Panc1 (cell line): Measurements from ENCODE around the gene C6. TPM values are rescaled to one million over a fixed set of nuclear protein-coding genes. Genes with fewer than 3 reads are reported as not detected.

Source experiments
- ATAC-seq: fragments of 200-7000 bp; cut with Tn5 transposase; 2 replicates; pipeline ENCODE4 v1.9.1; 2020; ENCODE audit warnings: mild to moderate bottlenecking, moderate library complexity
- BruUV-seq: library from RNA; stranded (reverse); fragments of 400-500 nt; replicated peaks from 2 replicates; lab custom pipeline; 2021; lab: Mats Ljungman, UMichigan
- CTCF ChIA-PET: fragments of 300-600 bp; sonication (Branson Sonifier 250); formaldehyde crosslinking; loops from one replicate; lab custom pipeline; 2022; ENCODE audit warnings: antibody characterized with exemption; lab: Charles Lee
- POLR2A ChIA-PET: fragments of 300-600 bp; sonication (Branson Sonifier 250); formaldehyde crosslinking; loops from one replicate; lab custom pipeline; 2022; ENCODE audit warnings: antibody characterized with exemption; lab: Charles Lee
- DNase-seq: peaks from one replicate; pipeline ENCODE4 v3.0.0-alpha.2; 2010; ENCODE audit warnings: low read depth, low spot score
- H3K27ac ChIP-seq: 2 replicates; pipeline ENCODE4 v1.5.1; 2011; ENCODE audit warnings: mild to moderate bottlenecking, low read length, inconsistent platforms
- H3K27me3 ChIP-seq: fragments of 200-500 bp; sonication (Bioruptor generic); 2 replicates; pipeline ENCODE4 v1.6.0; 2014; ENCODE audit warnings: low read length, inconsistent platforms; ENCODE audit not compliant: control insufficient read depth, insufficient read depth
- H3K36me3 ChIP-seq: fragments of 200-500 bp; sonication (Bioruptor generic); 2 replicates; pipeline ENCODE4 v1.5.1; 2014; ENCODE audit warnings: inconsistent platforms, mild to moderate bottlenecking, low read length, moderate library complexity; ENCODE audit not compliant: control insufficient read depth, insufficient read depth
- H3K4me1 ChIP-seq: 2 replicates; pipeline ENCODE4 v1.5.1; 2011; ENCODE audit warnings: inconsistent platforms, mild to moderate bottlenecking, low read length, moderate library complexity; ENCODE audit not compliant: control insufficient read depth, insufficient read depth
- H3K4me3 ChIP-seq, 2 experiments: 2 replicates each; pipeline ENCODE4 v1.5.1; 2011 to 2012; ENCODE audit warnings: low read depth in 2 of 2, low read length in 2 of 2, mild to moderate bottlenecking in 2 of 2, inconsistent platforms in 1 of 2, moderate library complexity in 1 of 2
- H3K9me3 ChIP-seq: fragments of 200-500 bp; sonication (Bioruptor generic); 2 replicates; pipeline ENCODE4 v1.5.1; 2014; ENCODE audit warnings: low read depth, mild to moderate bottlenecking, inconsistent platforms, low read length, moderate library complexity; ENCODE audit not compliant: control insufficient read depth, insufficient read depth
- CTCF ChIP-seq: fragments of 450-650 bp; IDR thresholded peaks from 2 replicates; pipeline ENCODE4 v1.5.1; 2017; ENCODE audit warnings: mild to moderate bottlenecking
- POLR2AphosphoS5 ChIP-seq: IDR thresholded peaks from 2 replicates; pipeline ENCODE4 v1.6.1; 2012; ENCODE audit warnings: mild to moderate bottlenecking, low read depth, low read length, moderate library complexity
- SIN3A ChIP-seq: IDR thresholded peaks from 2 replicates; pipeline ENCODE4 v1.6.1; 2012; ENCODE audit warnings: low read depth, mild to moderate bottlenecking, low read length, moderate library complexity, borderline replicate concordance; ENCODE audit not compliant: insufficient read depth
- TCF7L2 ChIP-seq: IDR thresholded peaks from 2 replicates; pipeline ENCODE4 v1.6.1; 2011; ENCODE audit warnings: mild to moderate bottlenecking, low read depth, low read length, inconsistent platforms
- in situ Hi-C: cut with HindIII; loops from 2 replicates; pipeline ENCODE4 v1.10.0; 2016; ENCODE audit warnings: low sequenced_read_pairs, low pct_unique_long_range_greater_than_20kb
- intact Hi-C: fragments of 100-400 bp; cut with micrococcal nuclease; formaldehyde crosslinking; loops from one replicate; pipeline ENCODE4 v1.10.0; 2022; ENCODE audit not compliant: unreplicated experiment
- total RNA-seq: library from RNA; stranded (reverse); gene quantifications from one replicate; pipeline ENCODE4 v1.2.1, GENCODE V29; 2021; ENCODE audit not compliant: unreplicated experiment
- TF ChIP-seq, protein P1 (sequence below), 2 experiments: IDR thresholded peaks; 2 replicates each; pipeline ENCODE4 v1.6.1; 2011 to 2012; ENCODE audit warnings: low read depth in 2 of 2, control low read depth in 1 of 2, low read length in 1 of 2, mild to moderate bottlenecking in 1 of 2, moderate library complexity in 1 of 2; ENCODE audit not compliant: insufficient read depth in 1 of 2

Gene C6
- total RNA-seq, 1 experiment from 2014 or later, result 0.13 TPM

GRCh38 chr5:41151564-41151963, 61.8 kb downstream of the C6 start:
- TF ChIP-seq SIN3A, result no peak
- no peak for DNase-seq
- H3K4me1 ChIP-seq, result no peaks in the 10 kb centered on the region
- no peak for ATAC-seq
- H3K4me3 ChIP-seq, result no peak overlapping the region
- no TSS peak for BruUV-seq
- H3K36me3 ChIP-seq, result no peaks in the 10 kb centered on the region
- no peak overlapping the region for H3K27ac ChIP-seq
- H3K27me3 ChIP-seq, result no peaks in the 10 kb centered on the region; the same call in 1 of the 2 replicates
- no peaks in the 10 kb centered on the region for H3K9me3 ChIP-seq
- POLR2A ChIA-PET, result no interaction called here
- CTCF ChIA-PET, result interaction anchor here (0.6 kb wide), 1 partner anchor 272 kb away, joined by 3 read pairs; no protein-coding TSS in a partner anchor
- in situ Hi-C loops, result no loop called here
- intact Hi-C loops, result no loop called here

- DNase-seq (no peak), ATAC-seq (no peak)
- Histone ChIP-seq H3K27ac (no peak overlapping the region), H3K4me3 (no peak overlapping the region), H3K27me3 (no peaks in the 10 kb centered on the region; the same call in 1 of the 2 replicates), H3K9me3 (no peaks in the 10 kb centered on the region), H3K4me1 (no peaks in the 10 kb centered on the region), H3K36me3 (no peaks in the 10 kb centered on the region)
- BruUV-seq, result no TSS peak
- POLR2A ChIA-PET, result no interaction called here
- in situ Hi-C loops (no loop called here), intact Hi-C loops (no loop called here)
- TF ChIP-seq TCF7L2 (no peak), CTCF (no peak), SIN3A (no peak), POLR2AphosphoS5 (no peak)
- TF ChIP-seq, protein P1, sequence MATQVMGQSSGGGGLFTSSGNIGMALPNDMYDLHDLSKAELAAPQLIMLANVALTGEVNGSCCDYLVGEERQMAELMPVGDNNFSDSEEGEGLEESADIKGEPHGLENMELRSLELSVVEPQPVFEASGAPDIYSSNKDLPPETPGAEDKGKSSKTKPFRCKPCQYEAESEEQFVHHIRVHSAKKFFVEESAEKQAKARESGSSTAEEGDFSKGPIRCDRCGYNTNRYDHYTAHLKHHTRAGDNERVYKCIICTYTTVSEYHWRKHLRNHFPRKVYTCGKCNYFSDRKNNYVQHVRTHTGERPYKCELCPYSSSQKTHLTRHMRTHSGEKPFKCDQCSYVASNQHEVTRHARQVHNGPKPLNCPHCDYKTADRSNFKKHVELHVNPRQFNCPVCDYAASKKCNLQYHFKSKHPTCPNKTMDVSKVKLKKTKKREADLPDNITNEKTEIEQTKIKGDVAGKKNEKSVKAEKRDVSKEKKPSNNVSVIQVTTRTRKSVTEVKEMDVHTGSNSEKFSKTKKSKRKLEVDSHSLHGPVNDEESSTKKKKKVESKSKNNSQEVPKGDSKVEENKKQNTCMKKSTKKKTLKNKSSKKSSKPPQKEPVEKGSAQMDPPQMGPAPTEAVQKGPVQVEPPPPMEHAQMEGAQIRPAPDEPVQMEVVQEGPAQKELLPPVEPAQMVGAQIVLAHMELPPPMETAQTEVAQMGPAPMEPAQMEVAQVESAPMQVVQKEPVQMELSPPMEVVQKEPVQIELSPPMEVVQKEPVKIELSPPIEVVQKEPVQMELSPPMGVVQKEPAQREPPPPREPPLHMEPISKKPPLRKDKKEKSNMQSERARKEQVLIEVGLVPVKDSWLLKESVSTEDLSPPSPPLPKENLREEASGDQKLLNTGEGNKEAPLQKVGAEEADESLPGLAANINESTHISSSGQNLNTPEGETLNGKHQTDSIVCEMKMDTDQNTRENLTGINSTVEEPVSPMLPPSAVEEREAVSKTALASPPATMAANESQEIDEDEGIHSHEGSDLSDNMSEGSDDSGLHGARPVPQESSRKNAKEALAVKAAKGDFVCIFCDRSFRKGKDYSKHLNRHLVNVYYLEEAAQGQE (IDR thresholded peaks at IDR 0.05; ENCODE audit: insufficient read depth in 1 of 2, low read depth in 2 of 2, low read length in 1 of 2), result no peak
- CTCF ChIA-PET, result no interaction called here
These were observed 64.9 kb downstream of the C6 start for GRCh38 chr5:41148448-41148847.

GRCh38 chr5:41145306-41145705, 68.0 kb downstream of the C6 start:
- DNase-seq (no peak), ATAC-seq (no peak)
- Histone ChIP-seq H3K4me3 (no peak overlapping the region), H3K27ac (no peak overlapping the region), H3K9me3 (no peaks in the 10 kb centered on the region), H3K36me3 (no peaks in the 10 kb centered on the region), H3K27me3 (no peaks in the 10 kb centered on the region; the same call in 1 of the 2 replicates), H3K4me1 (no peaks in the 10 kb centered on the region)
- BruUV-seq, result no TSS peak
- TF ChIP-seq SIN3A (no peak), CTCF (no peak), TCF7L2 (no peak), POLR2AphosphoS5 (no peak)
- TF ChIP-seq, protein P1 (IDR thresholded peaks at IDR 0.05; ENCODE audit: insufficient read depth in 1 of 2, low read depth in 2 of 2, low read length in 1 of 2), result no peak
- POLR2A ChIA-PET, result no interaction called here
- in situ Hi-C loops (no loop called here), intact Hi-C loops (no loop called here)
- CTCF ChIA-PET, result no interaction called here
